GM03348 (cell line): ENCODE data around the gene TRNAU1AP.
A peak's percentile ranks its signal among the peaks of the same experiment; 100 is the strongest.
"Not testable (repeated sequence)": the region's sequence is repeated elsewhere in the genome, so short reads cannot be mapped to it uniquely, and the experiment has no call there.

ENCODE experiments used
- DNase-seq: peaks from one replicate; pipeline ENCODE4 v3.0.0; 2012; ENCODE audit warnings: low spot score

The TRNAU1AP gene

DNA sequence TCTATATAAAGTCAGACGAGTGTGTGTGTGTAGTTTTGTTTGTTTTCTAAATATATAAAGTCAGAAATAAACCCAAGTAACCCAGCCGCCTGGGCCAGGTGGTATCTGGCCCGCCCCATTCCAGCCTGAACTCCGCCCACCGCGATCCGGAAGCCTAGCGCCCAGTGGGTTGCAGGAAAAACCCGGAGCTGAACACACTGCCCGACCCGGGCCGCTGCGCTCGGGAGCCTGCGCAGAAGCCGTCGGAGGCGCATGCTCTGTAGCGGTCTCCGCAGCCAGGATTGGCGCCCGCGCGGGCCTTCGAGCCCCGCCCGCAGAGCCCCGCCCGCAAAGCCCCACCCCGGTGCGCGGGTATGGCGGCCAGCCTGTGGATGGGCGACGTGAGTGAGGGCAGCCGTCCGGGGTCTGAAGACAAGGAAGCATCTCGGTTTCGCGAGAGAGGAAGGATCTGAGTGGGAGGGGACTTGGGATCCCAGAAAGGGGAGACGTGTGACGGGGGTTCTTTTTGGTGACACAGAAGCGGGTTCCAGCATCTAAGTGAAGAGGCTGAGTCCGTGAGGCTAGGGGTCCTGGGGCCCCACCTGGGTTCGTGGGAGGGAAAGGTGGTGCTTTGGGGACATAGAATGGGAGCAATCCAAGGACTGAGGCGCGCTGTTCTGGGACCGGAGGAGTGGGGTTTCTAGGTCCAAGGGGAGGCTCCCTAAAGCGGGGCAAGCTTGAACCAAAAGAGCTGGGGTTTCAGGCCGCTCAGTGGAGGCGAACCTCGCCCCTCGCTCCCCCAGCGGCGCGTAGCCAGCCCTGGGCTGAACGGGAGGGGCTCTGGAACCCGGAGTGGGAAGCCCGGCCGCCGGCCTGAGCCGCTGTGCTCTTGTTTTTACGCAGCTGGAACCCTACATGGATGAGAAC, at the start of gene TRNAU1AP:
TSS of gene TRNAU1AP (plus strand) at position 328 of the 906 bp plus-strand sequence. CDS start at position 354, 26 bp downstream.
- peak; percentile 99 for DNase-seq

DNA sequence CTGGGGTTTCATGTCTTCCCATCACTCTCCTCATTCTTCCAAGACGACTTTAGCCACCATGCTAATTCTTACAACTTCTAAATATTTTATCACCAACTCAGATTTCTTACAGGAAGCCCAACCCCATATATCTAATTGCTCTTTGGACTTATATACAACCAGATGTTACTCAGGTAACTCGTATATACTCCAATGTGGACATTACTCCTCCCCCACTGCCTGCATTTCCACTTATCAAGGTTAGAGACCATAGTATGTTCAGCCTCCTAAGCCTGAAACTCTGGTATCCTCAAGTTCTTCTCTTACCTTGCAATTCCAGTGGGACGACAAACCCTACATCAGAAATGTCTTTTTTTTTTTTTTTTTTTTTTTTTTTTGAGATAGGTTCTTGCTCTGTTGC, 49.8 kb upstream of the TRNAU1AP start:
- DNase-seq: no peak

DNA sequence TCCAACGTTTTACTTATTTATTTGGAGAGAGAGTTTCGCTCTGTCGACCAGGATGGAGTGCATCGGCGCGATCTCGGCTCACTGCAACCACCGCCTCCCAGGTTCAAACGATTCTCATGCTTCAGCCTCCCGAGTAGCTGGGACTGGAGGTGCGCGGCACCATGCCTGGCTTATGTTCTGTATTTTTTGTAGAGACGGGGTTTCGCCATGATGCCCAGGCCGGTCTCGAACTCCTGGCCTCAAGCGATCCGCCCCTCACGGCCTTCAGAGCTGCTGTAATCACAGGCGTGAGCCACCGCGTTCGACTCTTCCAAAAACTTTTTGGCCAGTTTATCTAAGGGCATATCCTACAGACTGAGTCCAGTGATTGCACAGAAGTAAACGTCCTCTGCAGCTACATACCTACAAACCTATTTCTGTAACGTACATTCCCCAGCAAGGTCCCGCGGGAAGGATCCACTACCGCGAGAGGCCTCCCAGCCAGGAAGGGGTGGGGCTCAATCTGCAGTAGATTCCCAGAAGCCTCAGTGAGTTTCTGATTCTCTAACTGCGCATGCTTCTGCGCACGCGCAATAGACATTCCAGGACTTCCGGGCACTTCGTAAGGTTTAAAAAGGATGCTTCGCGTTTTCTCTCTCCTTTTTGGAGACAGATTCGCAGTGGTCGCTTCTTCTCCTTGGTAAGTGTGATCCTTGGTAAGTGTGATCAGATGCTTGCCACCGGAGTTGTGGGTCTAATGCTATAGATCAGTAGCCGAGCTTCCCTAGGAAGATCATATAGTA, 47.3 kb upstream of the TRNAU1AP start, which contains the start of gene RCC1:
TSS of gene RCC1 (plus strand) at position 638 of the 782 bp plus-strand sequence. CDS start 23,824 bp downstream, outside the sequence.
- peak; percentile 97 for DNase-seq

DNA sequence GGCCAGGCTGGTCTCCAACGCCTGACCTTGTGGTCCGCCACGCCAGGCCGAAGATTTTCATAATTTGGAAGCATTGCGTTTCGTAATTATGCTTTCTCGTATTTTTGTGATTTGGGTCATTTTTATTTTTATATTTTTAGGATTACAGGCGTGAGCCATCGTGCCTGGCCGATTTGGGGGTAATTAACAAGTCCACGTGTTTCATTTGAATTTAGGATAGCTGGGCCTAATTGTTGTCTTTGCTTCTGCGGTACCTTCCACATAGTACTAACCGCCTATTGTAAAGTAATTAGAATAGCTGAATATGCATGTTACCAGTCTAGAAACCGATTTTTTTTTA, 46.0 kb upstream of the TRNAU1AP start:
- DNase-seq: no peak

DNA sequence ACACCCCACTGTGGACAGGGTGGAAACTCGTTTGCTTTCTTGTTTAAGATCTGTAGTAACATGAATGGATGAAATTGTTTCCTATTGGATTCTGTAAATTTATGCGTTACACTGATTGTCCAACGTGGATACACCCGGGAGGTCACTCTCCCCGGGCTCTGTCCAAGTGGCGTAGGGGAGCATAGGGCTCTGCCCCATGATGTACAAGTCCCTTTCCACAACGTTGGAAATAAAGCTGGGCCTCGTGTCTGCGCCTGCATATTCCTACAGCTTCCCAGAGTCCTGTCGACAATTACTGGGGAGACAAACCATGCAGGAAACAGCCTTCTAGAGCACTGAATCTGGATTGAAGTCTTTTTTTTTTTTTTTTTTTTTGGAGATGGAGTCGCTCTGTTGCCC, 45.6 kb upstream of the TRNAU1AP start:
- no peak for DNase-seq

DNA sequence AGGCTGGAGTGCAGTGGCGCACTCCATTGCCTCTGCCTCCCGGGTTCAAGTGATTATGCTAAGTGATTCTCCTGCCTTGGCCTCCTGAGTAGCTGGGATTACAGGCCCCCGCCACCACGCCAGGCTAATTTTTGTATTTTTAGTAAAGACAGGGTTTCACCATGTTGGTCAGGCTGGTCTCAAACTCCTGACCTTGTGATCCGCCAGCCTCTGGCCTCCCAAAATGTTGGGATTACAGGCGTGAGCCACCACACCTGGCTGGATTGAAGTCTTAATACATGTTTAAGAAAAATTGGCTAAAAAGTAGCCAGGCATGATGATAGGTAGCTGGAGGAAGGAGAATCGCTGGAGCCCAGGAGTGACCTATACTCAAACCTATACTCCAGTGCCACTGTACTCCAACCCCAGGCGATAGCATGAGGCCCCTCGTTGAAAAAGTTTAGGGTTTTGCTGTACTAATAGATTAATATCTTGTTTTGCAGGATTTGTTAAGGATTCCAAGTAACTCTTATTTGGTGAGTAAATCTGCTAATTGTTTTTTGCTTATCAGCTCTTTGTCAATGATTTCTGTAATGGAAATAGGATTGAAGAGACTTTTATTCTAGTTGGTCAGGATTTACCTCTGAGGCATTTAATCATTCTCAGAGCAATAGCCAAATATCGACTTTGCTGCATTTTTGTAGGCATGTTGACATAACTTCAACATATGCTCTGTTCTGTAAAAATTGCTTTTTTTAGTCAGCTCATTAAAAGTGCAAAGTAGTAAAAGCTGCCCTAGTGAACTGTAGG, 45.0 kb upstream of the TRNAU1AP start:
- no peak for DNase-seq

DNA sequence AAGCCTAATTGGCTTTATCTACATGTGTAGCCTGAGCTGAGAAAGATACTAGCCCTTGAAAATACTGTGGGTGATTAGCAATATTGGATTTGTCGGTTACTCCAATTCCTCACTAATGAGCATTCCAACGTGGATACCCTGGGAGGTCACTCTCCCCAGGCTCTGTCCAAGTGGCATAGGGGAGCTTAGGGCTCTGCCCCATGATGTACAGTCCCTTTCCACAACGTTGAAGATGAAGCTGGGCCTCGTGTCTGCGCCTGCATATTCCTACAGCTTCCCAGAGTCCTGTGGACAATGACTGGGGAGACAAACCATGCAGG, 44.5 kb upstream of the TRNAU1AP start:
- DNase-seq: no peak

DNA sequence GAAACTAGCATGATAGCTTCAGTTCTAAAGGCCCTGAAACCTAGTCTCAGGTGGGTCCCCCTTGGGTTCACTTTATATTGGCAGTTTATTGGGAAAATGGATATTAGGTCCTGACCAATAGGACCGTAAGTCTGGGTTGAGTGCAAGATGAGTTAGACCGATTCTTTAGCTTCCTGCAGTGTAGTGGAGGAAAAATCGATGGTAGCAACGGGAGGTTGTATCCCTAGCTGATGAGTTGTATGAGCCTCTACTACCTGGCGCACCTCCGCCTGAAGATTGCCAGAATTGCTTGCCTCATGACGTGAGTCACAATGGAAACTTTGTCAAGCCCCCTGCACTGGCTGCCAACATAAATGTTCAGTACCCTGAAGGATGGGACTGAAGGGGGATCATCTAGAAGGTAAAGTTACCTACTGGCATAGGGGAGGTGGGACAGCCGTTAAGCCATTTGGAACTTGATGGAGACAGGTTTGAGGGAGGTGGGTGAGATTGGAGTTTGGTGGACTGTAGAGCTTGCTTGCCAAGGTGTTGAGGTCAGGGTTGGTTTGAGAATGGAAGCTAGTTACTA, 43.1 kb upstream of the TRNAU1AP start:
- DNase-seq: no peak

DNA sequence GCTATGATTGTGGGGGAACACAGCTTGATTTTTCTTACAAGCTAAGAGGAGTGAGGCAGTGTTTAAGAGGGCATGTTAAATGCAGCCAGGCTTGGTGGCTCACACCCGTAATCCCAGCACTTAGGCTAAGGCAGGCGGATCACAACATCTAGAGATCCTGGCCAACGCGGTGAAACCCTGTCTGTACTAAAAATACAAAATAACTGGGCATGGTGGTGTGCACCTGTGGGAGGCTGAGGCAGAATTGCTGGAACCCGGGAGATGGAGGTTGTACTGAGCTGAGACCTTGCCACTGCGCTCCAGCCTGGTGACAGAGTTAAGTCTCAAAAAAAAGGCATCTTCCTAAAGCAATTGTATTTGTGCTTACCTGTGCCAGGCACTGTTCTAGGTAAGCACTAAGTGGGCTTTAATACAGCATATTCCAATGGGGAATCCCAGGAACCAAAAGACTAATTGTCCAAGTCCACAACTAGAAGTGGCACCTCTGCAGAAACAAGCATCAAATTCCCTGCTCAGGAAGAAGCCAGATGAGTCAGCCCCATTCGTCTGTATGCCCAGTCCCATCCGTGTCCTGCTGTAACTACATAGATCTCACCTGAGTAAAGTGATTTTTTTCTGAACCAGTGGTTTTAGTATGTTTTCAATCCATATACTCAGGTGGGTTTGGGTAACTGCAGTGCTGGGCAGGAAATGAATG, 42.5 kb upstream of the TRNAU1AP start:
- no peak for DNase-seq

DNA sequence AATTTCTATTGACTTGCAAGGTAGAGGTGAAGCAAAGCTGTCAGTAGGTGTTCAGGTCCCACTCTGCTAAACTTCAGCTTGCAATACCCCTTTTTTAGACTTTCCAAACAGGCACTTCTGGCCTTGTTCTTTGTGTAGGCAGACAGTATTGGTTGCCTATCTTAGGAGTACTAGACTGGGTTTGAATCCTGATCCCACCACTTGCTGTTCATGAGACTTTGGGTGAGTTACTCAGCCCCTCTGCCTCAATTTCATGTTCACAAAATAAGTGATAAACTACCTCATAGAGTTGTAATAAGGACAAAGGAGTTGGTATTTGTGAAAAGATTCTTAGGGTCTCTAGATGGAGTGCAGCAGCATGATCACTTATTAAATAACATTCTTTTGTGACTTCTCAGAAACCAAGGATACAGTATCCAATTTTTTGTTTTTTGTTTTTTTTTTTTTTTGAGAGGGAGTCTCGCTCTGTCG, 41.9 kb upstream of the TRNAU1AP start:
- no peak for DNase-seq

DNA sequence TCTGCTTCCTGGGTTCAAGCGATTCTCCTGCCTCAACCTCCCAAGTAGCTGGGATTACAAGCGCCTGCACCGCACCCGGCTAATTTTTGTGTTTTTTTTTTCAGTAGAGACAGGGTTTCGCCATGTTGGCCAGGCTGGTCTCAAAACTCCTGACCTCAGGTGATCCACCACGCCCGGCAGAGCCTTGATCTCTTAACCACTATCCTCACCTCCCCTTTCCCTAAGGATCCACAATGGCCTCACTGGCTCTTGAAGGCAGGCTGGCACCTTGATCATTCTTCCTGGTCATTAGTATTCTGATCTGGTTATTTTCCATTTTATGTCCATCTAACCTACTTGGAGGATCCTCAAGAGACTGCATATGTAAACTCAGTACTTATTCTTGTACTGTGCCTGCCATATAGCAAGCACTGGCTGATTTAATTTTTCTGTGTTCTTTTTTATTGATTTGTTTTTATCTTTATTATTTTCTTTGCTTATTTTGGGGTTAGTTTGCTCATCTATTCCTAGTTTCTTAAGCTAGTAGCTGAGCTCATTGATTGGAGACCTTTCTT, 40.8 kb upstream of the TRNAU1AP start:
- no peak for DNase-seq

DNA sequence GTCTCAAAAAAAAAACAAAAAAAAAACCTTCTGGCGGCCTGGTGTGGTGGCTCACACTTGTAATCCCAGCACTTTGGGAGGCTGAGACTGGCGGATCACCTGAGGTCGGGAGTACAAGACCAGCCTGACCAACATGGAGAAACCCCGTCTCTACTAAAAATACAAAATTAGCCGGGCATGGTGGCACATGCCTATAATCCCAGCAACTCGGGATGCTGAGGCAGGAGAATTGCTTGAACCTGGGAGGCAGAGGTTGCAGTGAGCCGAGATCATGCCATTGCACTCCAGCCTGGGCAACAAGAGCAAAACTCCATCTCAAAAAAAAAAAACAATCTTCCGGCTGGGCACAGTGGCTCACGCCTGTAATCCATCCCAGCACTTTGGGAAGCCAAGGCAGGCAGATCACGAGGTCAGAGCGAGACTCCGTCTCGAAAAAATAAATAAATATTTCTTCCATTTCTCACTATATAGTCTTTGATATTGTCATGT, 38.4 kb upstream of the TRNAU1AP start:
- not testable (repeated sequence) for DNase-seq

DNA sequence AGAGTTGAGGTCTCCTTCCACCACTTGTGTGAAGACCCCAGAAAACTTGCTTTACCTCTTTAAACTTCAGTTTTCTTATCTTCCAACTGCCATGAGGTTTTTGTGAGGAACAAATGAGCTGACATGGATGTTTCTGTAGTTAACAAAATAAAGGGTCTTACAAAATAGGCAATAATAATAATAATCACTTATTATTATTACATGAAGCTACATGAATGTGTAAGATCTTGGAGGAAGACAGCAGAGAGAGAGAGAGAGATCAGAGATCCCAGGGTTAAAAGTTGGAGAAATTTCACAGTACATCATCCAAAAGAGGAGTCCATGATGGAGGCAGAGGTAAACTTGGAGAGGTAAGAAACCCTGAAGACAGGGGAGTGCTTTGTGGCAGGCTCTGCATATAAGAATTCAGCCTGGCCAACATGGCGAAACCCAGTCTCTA, 36.3 kb upstream of the TRNAU1AP start:
- DNase-seq: no peak

DNA sequence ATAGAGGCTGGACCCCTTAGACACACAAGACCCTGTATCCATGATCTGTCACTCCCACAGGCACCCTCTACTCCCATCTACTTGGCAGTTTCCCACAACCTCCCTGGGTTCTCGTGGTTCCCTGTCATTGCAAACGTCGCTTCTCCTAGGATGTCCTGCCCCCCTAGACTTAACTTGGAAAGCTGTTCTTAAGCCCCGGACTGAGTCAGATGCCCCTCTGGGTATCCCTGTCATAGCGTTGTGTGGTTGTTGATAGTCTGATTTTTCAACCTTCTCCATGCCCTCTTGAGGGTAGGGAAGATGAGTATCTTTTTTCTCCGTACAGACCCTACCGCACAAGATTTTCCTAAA, 35.3 kb upstream of the TRNAU1AP start:
- DNase-seq: no peak

DNA sequence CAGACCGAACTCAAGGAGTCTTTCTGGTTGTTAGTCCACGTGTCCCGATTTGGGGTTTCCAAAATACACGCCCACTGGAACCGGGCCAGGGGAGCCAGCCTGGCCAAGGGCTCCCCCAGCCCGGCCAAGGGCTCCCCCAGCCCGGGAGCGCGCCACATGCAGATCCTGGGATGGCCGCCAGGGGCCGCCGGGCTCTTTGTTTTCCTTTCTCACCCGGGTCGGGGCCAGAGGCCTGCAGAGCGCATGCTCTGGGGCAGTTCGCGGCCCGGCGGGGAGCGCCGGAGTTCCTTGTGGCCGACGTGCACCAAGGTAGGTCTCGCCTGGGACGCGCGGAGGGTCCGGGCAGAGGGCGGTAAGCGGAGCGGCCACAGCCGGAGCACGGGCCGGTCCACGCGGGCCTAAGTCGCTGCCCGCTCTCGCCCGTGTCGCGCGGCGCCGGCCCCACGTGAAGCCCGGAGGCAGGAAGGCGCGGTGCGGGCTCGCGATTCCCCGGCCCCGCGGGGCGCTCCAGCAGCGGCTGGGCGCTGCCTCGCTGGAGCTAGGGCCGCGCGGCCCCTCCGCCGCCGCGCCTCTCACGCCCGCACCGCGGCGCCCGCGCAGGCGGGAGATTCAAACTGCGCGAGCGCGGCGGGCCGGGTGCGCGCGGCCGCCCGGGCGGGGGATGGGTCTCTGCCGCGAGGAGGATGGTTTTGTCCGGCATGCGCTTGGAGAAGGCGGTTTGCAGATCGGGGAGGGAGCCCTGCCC, 34.7 kb upstream of the TRNAU1AP start:
- DNase-seq: peak; percentile 97

DNA sequence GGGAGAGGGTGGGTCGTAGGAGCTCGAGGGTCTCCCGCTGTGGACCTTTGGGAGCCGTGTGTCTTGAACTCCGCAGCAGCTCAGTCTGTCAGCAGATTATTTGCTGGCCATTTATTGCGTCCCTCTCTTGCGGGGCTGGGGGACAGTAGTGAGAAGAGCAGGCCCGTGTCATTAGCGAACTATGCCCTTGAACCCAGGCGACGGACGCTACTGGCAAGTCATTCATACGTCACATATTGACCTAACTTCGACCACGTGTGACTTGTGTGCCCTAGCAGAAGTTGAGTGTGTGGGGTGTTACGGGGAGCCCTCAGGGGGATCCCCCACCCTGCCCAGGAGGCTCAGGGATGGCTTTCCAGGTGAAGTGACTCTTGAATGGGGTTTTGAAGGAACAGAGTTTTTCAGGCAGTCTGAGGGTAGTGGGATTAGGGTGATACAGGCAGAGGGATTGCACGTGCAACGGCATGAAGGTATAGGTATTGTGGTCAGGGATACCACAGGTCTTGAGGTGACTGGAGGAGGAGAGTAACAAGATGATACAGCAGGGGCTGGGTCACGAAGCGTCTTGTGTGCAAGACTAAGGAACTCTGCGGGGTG, 34.0 kb upstream of the TRNAU1AP start:
- no peak for DNase-seq

DNA sequence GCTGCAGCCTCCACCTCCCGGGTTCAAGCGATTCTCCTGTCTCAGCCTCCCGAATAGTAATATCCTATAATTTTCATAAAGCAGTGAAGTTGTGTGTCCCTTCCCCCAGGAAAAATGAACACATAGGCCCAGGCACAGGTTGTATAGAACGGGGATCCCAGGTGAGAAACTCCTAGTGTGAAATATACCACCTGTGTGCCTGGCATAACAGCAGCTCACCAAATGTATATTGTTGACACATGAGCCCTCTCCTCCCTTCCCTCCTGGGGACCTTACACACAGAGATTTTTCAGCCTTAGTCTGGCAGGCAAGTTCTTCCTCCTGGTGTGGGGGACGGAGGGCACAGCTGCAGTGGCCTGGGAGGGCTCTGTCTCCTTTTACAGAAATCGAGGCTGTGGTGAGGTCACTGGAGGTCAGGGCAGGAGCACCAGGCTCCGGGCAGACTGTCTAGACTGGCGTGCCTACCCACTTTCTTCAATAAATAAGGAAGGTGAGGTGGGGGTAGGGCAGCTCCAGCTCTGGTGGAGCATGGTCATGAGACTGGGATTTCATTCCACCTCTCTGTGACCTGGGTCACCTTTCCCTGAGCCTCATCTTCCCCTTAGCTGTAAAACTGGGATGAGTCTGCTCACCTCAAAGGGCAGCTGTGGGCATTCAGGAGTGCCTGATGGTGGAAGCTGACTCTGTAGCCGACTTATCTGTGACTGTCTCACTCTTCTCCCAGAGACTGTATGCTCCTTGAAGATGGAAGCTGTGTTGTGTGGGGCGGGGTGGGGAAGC, 32.7 kb upstream of the TRNAU1AP start:
- no peak for DNase-seq

DNA sequence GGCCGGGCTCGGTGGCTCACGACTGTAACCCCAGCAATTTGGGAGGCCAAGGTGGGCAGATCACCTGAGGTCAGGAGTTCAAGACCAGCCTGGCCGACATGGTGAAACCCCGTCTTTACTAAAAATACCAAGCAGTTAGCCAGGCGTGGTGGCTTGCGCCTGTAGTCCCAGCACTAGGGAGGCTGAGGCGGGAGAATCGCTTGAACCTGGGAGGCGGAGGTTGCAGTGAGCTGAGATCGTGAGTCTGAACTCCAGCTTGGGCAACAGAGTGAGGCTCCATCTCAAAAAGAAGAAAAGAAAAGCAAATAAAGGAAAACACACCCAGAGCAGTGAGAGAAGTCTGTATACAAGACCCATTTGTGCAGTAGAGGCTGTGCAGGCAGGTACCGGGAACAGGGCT, 32.1 kb upstream of the TRNAU1AP start:
- not testable (repeated sequence) for DNase-seq
